ENCODE results near the gene SLC12A3. TPM values are rescaled to one million over a fixed set of nuclear protein-coding genes. Genes with fewer than 3 reads are reported as not detected.
"Not testable (repeated sequence)": the region's sequence is repeated elsewhere in the genome, so short reads cannot be mapped to it uniquely, and the experiment has no call there.

The SLC12A3 gene
- total and polyA plus RNA-seq, 2 experiments from 2014 or later = not detected

DNA sequence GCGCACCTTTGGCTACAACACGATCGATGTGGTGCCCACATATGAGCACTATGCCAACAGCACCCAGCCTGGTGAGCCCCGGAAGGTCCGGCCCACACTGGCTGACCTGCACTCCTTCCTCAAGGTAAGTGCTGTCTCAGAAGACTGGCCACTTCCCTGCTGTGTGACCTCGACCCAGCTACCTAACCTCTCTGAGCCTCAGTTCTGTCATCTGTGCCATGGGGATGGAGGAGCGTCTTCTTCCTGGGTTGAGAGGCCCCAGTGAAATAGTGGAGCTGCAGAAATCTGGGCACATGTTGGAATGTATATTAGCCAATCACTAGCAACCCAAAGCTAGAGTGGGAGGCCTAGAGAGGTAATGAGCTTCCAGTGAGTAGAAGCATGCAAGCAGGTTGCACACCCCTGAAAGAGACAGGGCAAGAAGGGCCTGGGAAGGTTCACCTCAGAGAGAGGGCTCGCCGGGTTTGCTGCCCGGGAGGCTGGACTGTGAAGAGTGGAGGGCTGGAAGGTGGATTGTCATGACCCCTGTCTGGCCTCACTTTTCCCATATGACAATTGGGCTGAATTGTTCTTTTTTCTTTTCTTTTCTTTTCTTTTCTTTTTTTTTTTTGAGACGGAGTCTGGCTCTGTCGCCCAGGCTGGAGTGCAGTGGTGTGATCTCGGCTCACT lies 521 bp downstream of the SLC12A3 start:
- 96% methylated on average over 11 of the region's 13 CpGs for WGBS (ENCODE audit: low lambda C conversion rate, missing lambda C conversion rate)
- H4K20me1 ChIP-seq (ENCODE audit: insufficient read depth, poor library complexity, severe bottlenecking) = no peaks in the 10 kb centered on the region
- no peaks in the 10 kb centered on the region for H3K79me2 ChIP-seq
- H3K4me1 ChIP-seq (ENCODE audit: insufficient read depth) = peaks cover 17% of the 10 kb centered on the region
- no peak overlapping the region for H3K4me3 ChIP-seq
- TF ChIP-seq EZH2 (IDR thresholded peaks at IDR 0.05; ENCODE audit: borderline replicate concordance) (no peak), EZH2phosphoT487 (IDR thresholded peaks at IDR 0.05; ENCODE audit: low read depth, severe bottlenecking, unreplicated experiment) (no peak)
- no peaks in the 10 kb centered on the region for H3K9me2 ChIP-seq (replicated peaks; ENCODE audit: insufficient read depth)
- no peak for DNase-seq (ENCODE audit: low spot score)
- H3K4me2 ChIP-seq = no peak overlapping the region
- H3K36me3 ChIP-seq (replicated peaks; ENCODE audit: insufficient read depth, low read depth) = no peaks in the 10 kb centered on the region
- no peak overlapping the region for H3K27ac ChIP-seq
- no peaks in the 10 kb centered on the region for H3K27me3 ChIP-seq
- no peaks in the 10 kb centered on the region for H3K9me3 ChIP-seq (ENCODE audit: low read depth)
- no peak overlapping the region for H2AFZ ChIP-seq

DNA sequence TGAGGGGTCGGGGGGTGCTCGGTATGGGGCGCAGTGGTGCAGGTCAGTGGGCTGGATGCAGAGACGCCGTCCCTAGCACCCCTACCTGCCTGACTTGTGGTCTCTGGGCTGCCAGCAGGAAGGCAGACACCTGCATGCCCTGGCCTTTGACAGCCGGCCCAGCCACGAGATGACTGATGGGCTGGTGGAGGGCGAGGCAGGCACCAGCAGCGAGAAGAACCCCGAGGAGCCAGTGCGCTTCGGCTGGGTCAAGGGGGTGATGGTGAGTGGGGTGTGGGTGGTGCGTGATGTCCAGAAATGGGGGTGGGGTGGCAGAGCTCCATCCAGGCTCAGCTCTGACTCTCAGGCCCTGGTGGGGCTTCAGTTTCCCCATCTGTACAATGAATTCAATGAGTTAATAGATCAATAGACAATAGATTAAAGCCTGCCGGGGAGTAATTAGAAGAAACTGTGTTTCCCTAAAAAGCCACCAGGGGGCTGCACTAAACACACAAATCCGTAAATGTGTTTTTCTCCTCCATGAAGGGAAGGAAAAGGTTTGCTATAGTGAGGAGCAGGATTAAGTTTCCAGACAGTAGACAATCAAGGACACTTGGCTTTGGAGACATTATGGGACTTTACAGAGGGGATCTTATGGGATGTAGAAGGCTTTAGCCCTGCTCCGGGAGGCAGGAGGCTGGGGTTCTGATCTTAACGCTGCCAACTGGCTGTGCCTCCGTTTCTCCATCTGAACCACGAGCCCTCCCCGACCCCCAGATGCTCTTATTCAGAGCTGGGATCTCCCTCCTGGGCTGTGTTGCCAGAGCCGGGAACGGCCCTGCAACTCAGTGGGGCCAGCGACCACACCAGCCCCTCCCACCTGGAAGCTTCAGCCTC lies 2.2 kb downstream of the SLC12A3 start:
- Histone ChIP-seq H3K27me3 (no peaks in the 10 kb centered on the region), H4K20me1 (ENCODE audit: insufficient read depth, poor library complexity, severe bottlenecking) (no peaks in the 10 kb centered on the region), H3K9me2 (replicated peaks; ENCODE audit: insufficient read depth) (no peaks in the 10 kb centered on the region), H3K4me3 (no peak overlapping the region), H3K4me2 (no peak overlapping the region), H3K9me3 (ENCODE audit: low read depth) (no peaks in the 10 kb centered on the region), H3K36me3 (replicated peaks; ENCODE audit: insufficient read depth, low read depth) (no peaks in the 10 kb centered on the region), H3K27ac (no peak overlapping the region), H3K79me2 (no peaks in the 10 kb centered on the region), H3K4me1 (ENCODE audit: insufficient read depth) (no peaks in the 10 kb centered on the region), H2AFZ (no peak overlapping the region)
- 64% methylated on average over 22 of the region's 23 CpGs for WGBS (ENCODE audit: low lambda C conversion rate, missing lambda C conversion rate)
- peak; percentile 77 for DNase-seq (ENCODE audit: low spot score)
- TF ChIP-seq EZH2phosphoT487 (IDR thresholded peaks at IDR 0.05; ENCODE audit: low read depth, severe bottlenecking, unreplicated experiment) = no peak
- TF ChIP-seq, protein P1, sequence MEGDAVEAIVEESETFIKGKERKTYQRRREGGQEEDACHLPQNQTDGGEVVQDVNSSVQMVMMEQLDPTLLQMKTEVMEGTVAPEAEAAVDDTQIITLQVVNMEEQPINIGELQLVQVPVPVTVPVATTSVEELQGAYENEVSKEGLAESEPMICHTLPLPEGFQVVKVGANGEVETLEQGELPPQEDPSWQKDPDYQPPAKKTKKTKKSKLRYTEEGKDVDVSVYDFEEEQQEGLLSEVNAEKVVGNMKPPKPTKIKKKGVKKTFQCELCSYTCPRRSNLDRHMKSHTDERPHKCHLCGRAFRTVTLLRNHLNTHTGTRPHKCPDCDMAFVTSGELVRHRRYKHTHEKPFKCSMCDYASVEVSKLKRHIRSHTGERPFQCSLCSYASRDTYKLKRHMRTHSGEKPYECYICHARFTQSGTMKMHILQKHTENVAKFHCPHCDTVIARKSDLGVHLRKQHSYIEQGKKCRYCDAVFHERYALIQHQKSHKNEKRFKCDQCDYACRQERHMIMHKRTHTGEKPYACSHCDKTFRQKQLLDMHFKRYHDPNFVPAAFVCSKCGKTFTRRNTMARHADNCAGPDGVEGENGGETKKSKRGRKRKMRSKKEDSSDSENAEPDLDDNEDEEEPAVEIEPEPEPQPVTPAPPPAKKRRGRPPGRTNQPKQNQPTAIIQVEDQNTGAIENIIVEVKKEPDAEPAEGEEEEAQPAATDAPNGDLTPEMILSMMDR (IDR thresholded peaks at IDR 0.05; ENCODE audit: poor library complexity) = peak; percentile 70

DNA sequence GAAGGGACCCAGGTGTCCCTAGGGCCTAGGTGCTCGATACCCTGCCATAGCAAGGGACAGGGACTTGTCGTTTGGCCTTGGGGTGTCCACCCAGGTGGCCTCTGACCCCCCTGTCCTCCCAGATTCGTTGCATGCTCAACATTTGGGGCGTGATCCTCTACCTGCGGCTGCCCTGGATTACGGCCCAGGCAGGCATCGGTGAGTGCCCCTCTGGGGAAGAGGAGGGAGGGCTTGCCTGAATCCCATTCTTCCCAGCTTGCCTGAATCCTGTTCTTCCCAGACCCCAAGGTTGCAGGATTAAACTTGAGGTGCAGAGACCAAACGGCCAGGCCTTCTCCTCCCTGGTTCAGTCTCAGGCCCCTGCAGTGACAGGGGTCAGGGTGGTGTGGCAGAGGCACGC lies 3.2 kb downstream of the SLC12A3 start:
- no peak for DNase-seq (ENCODE audit: low spot score)
- WGBS (ENCODE audit: low lambda C conversion rate, missing lambda C conversion rate) = 94% methylated on average over 9 of the region's 9 CpGs
- H3K4me3 ChIP-seq = no peak overlapping the region
- H2AFZ ChIP-seq = no peak overlapping the region
- H3K9me3 ChIP-seq (ENCODE audit: low read depth) = no peaks in the 10 kb centered on the region
- H3K27ac ChIP-seq = no peak overlapping the region
- H4K20me1 ChIP-seq (ENCODE audit: insufficient read depth, poor library complexity, severe bottlenecking) = no peaks in the 10 kb centered on the region
- H3K36me3 ChIP-seq (replicated peaks; ENCODE audit: insufficient read depth, low read depth) = no peaks in the 10 kb centered on the region
- no peaks in the 10 kb centered on the region for H3K4me1 ChIP-seq (ENCODE audit: insufficient read depth)
- H3K27me3 ChIP-seq = no peaks in the 10 kb centered on the region
- TF ChIP-seq EZH2phosphoT487 (IDR thresholded peaks at IDR 0.05; ENCODE audit: low read depth, severe bottlenecking, unreplicated experiment) (no peak), EZH2 (IDR thresholded peaks at IDR 0.05; ENCODE audit: borderline replicate concordance) (no peak)
- TF ChIP-seq, protein P1 (IDR thresholded peaks at IDR 0.05; ENCODE audit: poor library complexity) = no peak
- H3K79me2 ChIP-seq = no peaks in the 10 kb centered on the region
- H3K9me2 ChIP-seq (replicated peaks; ENCODE audit: insufficient read depth) = no peaks in the 10 kb centered on the region
- no peak overlapping the region for H3K4me2 ChIP-seq

DNA sequence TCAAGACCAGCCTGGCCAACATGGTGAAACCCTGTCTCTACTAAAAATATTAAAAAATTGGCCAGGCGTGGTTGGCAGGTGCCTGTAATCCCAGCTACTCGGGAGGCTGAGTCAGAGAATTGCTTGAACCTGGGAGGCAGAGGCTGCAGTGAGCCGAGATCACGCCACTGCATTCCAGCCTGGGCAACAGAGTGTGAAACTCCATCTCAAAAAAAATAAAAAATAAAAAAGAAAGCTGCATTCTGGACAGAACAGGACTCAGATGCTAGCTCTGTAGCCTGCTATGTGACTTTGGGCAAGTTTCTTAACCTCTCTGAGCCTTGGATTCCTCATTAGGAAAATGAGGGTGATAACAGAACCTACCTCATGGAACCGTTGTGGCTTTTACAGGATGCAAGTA lies 3.8 kb downstream of the SLC12A3 start:
- H3K36me3 ChIP-seq (replicated peaks; ENCODE audit: insufficient read depth, low read depth); DNase-seq (ENCODE audit: low spot score); H3K79me2 ChIP-seq; H2AFZ ChIP-seq; H3K4me1 ChIP-seq (ENCODE audit: insufficient read depth); H4K20me1 ChIP-seq (ENCODE audit: insufficient read depth, poor library complexity, severe bottlenecking); H3K27ac ChIP-seq; H3K4me3 ChIP-seq; H3K9me2 ChIP-seq (replicated peaks; ENCODE audit: insufficient read depth); H3K27me3 ChIP-seq; H3K9me3 ChIP-seq (ENCODE audit: low read depth); H3K4me2 ChIP-seq: not testable (repeated sequence)
- WGBS (ENCODE audit: low lambda C conversion rate, missing lambda C conversion rate) = 78% methylated on average over 5 of the region's 5 CpGs

All from hepatocyte (in vitro differentiated cells).